GM11168 (cell line): ENCODE results near the gene TCEAL3.
"Not testable (repeated sequence)": the region's sequence is repeated elsewhere in the genome, so short reads cannot be mapped to it uniquely, and the experiment has no call there.

Source experiments
- in situ Hi-C: fragments of 300-500 bp; cut with MboI; formaldehyde crosslinking; loops from one replicate; pipeline ENCODE4 v1.12.0; 2022; ENCODE audit warnings: low sequenced_read_pairs; ENCODE audit not compliant: unreplicated experiment

The TCEAL3 gene

DNA sequence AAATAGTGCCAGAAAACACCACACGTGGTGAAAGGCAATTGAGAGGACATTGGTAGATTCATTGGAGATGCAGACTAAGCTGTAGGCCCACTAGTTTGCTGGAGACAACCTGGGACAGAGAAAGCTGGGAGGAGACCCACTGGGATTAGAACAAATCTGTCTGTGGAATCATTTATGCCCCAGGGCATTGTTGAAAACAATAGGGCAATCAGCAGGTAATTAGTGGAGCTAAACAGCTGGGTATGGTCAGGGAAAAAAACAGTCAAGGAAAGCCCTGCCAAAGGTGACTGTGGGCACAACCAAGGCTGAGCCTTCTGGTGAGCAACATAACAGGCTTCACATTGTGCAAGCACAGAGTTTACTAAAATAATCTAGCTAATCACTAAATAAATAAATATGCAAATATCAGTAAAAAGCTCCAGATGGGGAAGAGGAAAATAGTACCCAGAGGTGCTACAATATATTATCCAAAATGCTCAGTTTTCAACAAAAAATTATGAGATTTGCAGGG lies 9.0 kb downstream of the TCEAL3 start:
- in situ Hi-C loops, result no loop called here

DNA sequence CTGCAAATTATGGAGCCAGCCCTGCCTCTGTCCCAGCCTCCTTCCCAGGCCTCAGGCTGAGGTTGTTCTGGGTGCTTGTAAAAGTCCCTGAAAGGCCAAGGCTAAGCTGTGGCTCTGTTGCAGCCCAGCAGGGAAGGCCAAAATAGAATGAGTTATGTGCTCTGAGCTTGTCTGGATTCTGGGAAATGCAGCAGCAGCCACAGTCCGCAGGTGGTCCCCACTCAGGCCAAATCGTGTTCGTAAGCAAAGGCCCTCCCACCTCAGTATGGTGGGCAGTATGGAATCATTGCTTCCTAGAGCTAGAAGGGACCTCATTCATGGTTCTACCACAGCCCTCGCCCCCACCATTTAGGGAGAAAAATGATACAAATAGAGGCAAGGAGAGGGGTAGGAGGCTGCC lies 16.3 kb downstream of the TCEAL3 start:
- in situ Hi-C loops, result no loop called here

DNA sequence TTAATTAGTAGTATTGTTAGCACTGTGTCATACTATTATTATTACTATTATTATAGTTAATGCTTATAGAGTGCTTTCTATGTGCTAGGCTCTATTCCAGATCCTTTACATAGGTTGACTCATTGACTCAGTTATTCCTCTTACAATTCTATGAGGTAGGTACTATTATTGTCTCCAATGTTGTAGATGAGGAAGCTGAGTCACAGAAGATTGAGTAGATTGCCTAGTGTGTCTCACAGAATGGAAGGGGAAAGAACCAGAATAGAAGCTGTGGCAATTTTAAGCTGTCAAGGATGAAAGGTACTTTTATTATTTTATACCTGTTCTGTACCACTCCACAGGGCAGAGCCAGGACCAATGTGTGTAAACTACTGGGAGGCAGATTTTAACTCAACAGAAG lies 19.1 kb downstream of the TCEAL3 start:
- in situ Hi-C loops, result no loop called here

DNA sequence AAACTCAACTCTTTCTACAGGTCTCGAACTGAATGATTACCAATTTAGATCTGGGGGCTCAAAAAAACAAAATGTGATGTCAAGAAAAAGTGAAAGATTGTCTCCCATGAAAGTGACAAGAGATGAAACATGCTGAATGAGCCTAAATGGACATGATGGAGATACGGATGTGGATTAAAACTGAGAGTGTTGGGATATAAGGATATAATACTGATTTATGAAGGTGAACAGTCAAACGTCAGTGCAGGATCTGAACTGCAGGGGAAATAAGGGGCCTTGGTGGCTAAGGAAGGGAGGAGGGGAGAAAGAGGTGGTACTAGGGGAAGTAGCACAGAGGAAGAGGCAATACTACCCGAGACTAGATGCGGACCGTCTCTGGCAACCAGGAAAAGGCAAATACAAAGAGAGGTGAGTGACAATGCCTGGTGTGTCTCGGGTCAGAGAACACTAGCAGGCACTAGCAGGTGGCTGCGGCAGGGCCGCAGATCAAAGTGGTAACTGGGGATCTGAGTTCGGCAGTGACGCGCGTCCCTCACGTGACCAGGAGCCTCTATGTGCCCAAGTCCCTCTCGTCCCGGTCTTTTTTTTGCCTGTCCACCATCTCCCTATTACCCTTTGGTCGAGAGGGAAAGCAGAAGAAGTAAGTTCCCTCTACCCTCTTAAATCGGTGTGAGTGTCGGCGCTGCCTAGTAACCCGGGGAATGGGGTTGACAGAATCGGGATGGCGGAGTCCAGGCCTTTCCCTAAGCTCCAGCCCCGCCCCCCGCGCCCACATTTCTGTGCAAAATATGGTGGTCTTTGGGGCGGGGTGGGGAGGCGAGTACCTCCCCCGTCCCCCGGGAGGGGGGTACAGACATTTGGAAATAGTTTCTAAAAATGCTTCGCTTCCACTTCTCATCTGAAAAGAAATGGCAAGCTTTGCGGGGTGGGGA lies 20.9 kb downstream of the TCEAL3 start, which contains the start of gene TCEAL1:
Gene TCEAL1, plus strand, starts transcription at position 590 of the 932 bp plus-strand sequence. CDS start 942 bp downstream, outside the sequence.
- in situ Hi-C loops, result no loop called here

GRCh38 chrX:103629318-103630170 lies 21.8 kb downstream of the TCEAL3 start:
- in situ Hi-C loops, result no loop called here

DNA sequence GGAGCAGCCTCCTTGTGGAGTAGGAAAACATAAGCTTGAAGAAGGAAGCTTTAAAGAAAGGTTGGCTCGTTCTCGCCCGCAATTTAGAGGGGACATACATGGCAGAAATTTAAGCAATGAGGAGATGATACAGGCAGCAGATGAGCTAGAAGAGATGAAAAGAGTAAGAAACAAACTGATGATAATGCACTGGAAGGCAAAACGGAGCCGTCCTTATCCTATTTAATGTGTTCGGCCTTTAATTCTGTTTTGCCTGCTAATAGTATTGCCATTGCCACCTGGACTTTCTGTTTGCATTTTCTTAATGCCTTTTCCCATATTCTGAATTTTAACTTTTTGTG lies 22.4 kb downstream of the TCEAL3 start:
- in situ Hi-C loops, result no loop called here

DNA sequence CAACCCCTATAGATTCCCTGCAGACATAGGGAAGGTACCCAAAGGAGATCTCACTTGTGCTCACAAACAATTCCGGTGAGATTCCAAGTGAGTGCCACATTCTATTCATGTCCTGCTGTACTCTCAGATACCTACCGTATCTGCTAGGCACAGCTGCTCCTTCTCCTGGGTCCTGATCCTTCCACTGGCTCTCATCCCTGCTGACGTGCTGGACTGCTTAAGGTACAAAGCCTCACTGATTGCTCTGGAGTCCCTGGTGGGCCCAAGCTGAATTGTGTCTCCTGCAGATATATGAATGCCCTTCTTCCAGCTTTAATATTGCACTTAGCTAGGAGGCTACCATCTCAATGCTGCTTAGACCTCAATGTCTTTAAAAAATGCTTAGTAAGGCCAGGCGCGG lies 23.4 kb downstream of the TCEAL3 start:
- in situ Hi-C loops, result no loop called here

DNA sequence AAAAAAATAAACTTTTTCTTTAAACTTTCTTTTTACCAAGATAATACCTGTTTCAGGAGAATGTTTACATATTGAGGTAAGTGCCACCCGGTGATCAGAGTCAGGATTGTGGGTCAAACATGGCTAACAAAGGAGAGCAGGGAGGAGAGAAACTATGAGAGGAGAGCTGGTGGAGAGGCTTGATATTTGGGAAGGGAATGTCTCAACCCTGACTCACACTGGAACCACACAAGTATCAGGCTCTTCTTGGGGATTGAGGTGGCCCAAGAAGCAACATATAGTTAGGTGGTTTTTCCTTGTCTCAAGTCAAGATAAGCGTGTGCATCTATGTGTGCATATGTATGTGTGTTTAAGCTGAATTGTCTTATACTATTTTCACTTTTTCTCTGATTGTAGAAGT lies 27.7 kb downstream of the TCEAL3 start:
- in situ Hi-C loops, result no loop called here

GRCh38 chrX:103637604-103638338 lies 30.0 kb downstream of the TCEAL3 start:
- in situ Hi-C loops, result no loop called here

GRCh38 chrX:103638479-103639346 lies 30.9 kb downstream of the TCEAL3 start:
- in situ Hi-C loops, result not testable (repeated sequence)

GRCh38 chrX:103640401-103641155 lies 32.8 kb downstream of the TCEAL3 start:
- in situ Hi-C loops, result no loop called here

- in situ Hi-C loops, result no loop called here
These were observed 36.4 kb downstream of the TCEAL3 start for GRCh38 chrX:103644125-103644524.

DNA sequence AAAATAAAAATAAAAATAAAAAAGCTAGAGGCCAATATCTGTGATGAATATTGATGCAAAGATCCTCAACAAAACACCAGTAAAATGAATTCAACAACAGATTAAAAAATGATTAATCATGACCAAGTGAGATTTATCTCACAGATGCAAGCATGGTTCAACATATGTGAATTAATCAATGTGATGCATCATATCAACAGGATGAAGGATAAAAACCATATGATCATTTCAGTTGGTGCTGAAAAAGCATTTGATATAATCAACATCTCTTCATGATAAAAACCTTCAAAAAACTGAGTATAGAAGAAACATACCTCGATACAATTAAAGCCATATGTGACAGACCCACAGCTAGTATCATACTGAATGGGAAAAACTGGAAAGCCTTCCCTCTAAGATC lies 39.9 kb downstream of the TCEAL3 start:
- in situ Hi-C loops, result no loop called here

DNA sequence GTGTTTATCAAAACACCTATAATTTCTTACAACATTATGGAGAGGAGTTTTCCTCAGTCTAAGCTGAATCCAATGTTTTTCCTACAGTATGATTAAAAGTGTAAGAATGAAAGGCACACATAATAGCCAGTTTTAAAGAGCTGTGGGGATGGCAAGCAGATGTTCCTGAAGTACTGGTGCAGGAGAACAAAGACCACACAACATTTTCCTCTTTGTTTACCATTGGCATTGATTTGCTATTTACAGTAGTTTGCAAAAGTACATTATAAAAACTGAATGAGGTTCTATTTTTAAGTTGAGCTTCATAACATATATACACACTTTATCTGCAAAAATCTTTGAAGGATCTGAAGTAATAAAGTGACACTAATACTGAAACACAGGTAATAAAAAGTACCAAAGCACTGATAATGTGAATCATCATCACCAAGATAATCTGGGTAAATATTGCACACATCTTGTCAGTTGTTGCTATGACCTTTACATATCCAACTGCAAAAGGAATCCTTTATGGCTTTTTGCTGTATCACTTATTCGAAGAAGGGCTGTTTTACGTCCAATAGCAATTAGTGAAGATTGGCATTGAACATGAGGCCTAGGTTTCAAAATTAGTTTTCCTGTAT lies 43.5 kb downstream of the TCEAL3 start:
- in situ Hi-C loops, result no loop called here

GRCh38 chrX:103655230-103656000 lies 47.7 kb downstream of the TCEAL3 start:
- in situ Hi-C loops, result not testable (repeated sequence)

- in situ Hi-C loops, result no loop called here
These were observed 48.9 kb downstream of the TCEAL3 start for GRCh38 chrX:103656617-103657016.

- in situ Hi-C loops, result not testable (repeated sequence)
These were observed 49.3 kb downstream of the TCEAL3 start for GRCh38 chrX:103657066-103657465.
